Ramos (cell line): ENCODE results near the gene HSP90AB1.

Experiments
- in situ Hi-C: fragments of 300-500 bp; cut with MboI; formaldehyde crosslinking; loops from one replicate; pipeline ENCODE4 v1.14.3; 2022; ENCODE audit warnings: low sequenced_read_pairs; ENCODE audit not compliant: unreplicated experiment

The HSP90AB1 gene

DNA sequence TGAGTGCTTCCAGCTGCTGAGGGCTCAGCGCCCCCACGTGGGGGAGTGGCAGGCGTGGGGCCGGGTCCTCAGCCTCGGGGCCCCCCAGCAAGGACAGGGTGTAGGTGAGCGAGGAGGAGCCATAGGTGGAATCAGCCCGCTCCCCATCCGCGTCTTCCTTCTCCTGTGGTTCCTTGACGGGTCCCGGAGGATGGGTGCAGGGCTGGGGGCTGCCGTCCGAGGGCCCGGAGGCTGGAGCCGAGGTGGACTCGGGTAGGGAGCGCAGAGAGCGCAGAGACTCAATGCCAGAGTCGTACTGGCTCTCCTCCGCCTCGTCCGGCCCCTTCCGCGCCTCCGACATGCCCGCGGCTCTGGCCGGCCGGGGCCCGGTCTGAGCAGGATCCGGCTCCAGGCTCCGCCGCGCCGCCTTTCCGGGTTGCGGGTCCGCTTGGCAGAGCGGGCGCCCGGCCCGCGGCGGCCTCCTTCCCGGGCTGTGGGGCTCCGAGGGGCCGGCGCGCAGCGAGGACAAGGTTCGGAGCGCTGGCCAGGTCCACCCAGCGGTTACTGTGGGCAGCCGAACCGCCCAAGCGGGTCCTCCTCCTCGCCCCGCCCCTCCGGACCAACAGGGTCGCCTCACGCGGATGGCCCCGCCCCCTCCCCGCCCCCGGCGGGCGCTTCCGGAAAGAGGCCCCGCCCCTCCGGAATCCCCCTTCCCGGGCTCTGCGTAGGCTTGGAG, 18.3 kb downstream of the HSP90AB1 start, which contains the start of gene NFKBIE:
Gene NFKBIE (minus strand): TSS at position 545 of the 715 bp plus-strand sequence. CDS start 205 bp downstream, at position 340.
- in situ Hi-C loops, result loop anchor here (5.0 kb wide), 1 partner anchor 72 kb away; no protein-coding TSS in a partner anchor

DNA sequence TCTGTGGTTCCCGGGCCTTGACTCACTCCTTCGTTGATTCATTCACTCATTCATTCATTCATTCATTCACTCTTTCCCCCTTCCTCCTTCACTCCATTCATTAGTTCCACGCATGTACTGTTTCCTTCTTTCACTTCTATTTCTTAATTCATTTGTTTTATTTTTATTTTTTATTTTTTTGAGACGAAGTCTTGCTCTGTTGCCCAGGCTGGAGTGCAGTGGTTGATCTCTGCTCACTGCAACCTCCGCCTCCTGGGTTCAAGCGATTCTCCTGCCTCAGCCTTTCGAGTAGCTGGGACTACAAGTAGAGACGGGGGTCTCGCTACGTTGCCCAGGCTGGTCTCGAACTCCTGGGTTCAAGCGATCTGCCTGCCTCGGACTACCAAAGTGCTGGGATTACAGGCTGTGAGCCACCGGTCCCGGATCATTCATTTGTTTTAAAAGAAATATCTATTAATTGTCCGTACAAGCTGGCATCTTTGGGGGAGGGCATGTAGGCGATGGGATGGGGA, 18.9 kb downstream of the HSP90AB1 start:
- in situ Hi-C loops, result loop anchor here (5.0 kb wide), 1 partner anchor 72 kb away; no protein-coding TSS in a partner anchor

DNA sequence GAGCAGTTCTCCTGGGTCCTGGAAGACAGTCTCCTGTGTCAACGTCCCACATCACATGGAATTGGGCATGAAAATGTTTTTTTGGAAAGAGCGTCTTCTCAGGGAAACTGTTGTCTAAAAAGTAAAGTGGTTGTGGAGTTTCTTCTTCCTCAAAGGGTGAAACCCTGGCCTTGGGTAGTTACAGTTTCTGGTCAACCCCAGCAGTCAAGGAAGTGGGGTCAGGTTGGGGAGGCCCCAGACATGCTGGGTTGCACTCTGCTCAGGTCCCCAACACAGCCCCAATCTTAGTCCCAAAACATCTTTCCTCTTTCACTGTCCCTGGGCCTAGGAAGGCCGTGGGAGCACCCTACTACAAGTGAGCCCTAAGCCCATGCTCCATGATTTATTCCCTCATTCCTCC, 19.4 kb downstream of the HSP90AB1 start:
- in situ Hi-C loops, result loop anchor here (5.0 kb wide), 1 partner anchor 71 kb away; no protein-coding TSS in a partner anchor

DNA sequence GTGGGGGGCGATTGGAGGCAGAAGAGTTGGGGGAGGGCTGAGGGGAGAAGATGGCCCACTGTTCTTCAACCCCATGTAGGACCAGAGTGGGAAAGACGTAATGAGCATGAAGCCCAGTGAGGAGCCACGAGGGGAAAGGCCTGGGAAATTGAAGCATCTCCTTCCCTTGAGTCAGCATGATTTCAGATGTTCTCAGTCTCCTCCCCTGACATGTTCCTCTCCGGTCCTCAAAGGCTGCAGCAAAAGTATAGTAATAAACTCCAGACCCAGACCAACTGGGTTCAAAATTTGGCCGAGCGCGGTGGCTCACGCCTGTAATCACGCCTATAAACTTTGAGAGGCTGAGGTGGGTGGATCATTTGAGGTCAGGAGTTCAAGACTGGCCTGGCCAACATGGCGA, 20.4 kb downstream of the HSP90AB1 start:
- in situ Hi-C loops, result loop anchor here (5.0 kb wide), 1 partner anchor 70 kb away; no protein-coding TSS in a partner anchor

DNA sequence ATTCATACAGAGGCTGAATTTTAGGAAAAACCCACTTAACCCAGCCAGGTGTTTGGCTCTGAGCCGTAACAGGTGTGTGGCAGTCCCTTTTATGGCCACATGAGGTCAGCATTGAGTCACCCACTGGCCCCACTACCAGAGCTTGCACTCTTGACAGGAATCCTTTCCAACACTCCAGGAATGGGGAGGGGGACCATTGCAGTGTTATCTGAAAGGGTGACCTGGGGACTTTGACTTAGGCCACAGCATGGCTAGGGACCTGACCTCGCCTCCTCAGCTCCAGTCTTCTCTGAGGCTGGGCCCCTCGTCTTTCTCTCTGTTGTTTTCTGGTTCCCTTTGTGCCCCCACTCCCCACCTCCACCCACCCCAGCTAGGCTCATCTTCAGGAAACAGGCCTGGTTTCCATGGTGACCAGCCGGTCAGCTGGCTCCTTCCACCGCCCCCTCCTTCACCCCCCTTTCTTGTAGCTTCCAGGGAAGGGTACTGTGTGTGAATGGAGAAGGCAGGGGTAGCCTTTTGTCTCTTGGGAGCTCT, 21.3 kb downstream of the HSP90AB1 start:
- in situ Hi-C loops, result loop anchor here (5.0 kb wide), 1 partner anchor 69 kb away; no protein-coding TSS in a partner anchor

DNA sequence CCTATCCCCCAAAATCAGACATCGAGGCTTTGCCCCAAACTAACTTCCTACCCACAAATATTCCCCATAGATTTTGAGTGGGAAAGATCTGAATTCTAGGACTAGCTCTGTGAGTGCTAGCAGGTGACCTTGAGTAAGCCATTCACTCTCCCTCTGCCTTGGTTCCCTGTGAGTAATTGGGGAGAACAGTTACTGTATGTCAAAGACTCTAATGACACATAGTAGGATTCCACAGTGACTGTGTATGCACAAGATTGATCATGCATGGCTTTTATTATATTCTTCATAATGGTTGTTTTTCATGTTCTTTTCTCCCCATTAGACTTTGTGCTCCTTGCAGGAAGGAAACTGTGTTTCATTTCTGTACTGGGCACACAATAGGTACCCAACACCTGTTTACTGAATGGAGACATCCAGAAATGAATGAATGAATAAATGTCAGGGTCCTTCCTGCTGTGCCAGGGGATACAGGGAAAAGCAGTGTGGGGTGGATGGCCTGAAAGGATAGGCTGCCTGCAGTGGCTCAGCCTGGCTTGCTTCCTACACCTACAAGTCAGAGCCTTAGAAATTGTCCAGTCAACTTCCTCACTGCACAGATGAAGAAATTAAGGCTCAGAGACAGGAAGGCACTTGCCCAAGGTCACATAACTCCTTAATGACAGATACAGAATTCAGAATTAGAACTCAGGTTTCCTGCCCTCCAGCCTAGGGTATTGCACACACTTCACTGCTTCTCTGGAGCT, 22.4 kb downstream of the HSP90AB1 start:
- in situ Hi-C loops, result loop anchor here (5.0 kb wide), 1 partner anchor 68 kb away; no protein-coding TSS in a partner anchor

DNA sequence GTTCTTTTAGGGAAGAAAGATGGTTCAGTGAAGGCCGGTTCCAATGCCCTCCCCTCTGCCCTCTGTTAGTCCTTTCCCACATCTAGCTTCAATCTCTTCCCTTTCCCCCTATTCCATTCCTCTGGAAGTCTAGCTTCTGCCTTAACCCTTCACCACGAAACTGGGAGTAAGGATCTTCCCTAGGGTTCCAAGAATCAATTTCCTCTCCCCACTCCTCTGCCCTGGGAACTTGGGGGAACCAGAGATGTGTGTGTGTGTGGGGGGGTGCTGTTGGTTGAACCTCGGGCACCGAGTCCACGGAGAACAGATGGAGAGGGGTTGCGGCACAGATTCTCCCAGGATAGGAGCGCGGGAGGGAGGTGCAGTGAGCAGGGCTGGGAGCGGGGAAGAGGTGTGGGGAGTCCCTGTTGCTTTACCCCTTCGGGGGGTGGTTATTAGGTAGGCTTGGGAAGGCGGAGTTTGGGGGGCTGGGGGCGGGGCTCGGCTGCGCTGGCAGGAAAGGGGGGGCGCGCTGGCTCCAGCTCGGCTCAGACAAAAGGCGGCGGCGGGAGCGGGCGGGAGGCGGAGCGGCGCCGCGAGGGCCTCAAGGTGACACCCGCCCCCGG, 23.1 kb downstream of the HSP90AB1 start, which contains the start of gene TMEM151B:
Gene TMEM151B (plus strand): TSS at position 530 of the 605 bp plus-strand sequence. CDS start 293 bp downstream, outside the sequence.
- in situ Hi-C loops, result loop anchor here (5.0 kb wide), 1 partner anchor 67 kb away; no protein-coding TSS in a partner anchor

DNA sequence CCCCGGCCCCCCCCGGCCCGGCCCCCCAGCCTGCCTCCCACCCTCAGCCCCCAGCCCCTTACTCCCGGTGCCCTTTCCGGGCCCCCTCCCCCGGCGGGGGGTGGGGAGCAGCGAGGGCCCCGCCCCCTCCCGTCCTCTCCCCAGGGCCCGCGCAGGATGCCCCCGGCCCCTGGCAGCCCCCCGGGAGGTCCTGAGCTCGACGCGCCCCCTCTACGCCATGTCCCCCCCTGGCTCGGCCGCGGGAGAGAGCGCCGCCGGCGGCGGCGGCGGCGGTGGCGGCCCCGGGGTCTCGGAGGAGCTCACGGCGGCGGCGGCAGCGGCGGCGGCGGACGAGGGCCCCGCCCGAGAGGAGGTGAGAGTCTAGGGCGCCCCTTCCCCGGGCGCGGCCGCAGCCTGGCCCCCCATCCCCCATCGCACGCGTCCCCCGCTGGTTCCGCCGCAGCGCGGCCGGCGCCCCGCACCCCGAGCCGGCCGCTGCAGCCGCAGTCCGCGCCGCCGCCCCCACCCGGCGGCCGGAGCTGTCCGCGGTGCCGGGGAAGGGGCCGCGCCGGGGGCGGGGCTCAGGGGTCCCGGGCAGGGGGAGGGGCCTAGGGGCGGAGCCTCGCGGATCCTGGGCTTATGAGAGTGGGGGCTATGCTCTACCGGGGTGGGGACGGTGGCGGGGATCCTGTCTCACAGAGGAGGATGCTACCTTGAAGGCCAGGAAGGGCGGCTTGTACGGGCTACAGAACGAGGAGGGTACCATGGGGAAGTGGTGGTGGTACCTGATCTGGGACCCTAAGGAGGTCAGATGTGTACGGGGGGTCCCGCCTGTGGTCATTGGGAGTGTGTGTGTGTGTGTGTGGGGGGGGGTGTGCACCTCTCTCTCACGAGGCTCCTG, 23.9 kb downstream of the HSP90AB1 start:
- in situ Hi-C loops, result no loop called here

DNA sequence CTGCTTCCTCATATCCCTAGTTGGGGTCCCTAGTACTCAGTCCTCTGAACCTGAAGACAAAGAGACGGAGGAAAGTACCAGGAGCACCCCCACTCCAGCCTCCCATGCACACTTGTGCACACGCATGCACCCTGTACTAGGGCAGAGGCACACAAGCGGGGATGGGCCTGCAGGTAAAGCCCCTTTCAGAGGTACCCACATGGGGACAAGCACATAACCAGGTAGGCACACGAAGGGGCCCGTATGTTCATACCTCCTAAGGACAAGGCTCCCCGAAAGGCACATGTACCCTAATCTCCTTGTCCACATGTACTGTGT, 24.5 kb downstream of the HSP90AB1 start:
- in situ Hi-C loops, result no loop called here

DNA sequence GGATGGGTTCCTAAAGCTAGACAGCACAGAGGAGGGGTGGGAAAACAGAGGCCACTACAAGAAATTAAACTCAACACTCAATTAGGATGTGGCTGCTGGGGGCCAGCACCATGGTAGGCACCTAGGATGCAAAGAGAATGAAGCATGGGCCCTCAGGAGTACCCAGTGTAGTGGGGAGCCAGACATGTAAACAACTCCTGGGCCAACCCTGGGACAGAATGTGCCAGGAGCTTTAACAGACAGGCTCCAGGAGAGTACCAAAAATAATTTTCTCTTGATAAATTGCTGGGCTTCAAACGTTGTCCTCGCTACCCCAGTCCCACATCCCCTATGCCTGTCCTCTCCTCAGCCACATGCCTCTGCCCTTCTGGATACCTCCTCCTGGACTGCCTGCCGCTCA, 25.0 kb downstream of the HSP90AB1 start:
- in situ Hi-C loops, result no loop called here

DNA sequence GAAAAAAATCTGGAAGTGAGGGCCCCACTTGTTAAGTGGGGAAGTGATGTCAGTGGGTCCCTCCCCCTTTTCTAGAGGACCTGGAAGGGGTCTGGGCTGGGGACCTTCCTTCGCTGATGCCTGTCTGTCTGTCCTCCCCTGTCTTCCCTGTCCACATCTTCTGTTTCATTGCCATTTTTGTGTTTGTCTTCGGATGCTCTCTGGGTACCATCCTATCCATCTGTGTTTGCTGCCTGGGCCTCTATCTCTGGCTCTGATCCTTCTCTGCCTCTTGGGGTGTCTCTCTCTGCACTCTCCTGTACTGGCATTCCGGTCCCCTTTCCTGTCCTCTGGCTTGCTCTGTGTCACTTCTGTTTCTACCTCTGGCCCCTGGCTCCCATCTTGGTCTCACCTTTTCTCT, 25.6 kb downstream of the HSP90AB1 start:
- in situ Hi-C loops, result no loop called here

DNA sequence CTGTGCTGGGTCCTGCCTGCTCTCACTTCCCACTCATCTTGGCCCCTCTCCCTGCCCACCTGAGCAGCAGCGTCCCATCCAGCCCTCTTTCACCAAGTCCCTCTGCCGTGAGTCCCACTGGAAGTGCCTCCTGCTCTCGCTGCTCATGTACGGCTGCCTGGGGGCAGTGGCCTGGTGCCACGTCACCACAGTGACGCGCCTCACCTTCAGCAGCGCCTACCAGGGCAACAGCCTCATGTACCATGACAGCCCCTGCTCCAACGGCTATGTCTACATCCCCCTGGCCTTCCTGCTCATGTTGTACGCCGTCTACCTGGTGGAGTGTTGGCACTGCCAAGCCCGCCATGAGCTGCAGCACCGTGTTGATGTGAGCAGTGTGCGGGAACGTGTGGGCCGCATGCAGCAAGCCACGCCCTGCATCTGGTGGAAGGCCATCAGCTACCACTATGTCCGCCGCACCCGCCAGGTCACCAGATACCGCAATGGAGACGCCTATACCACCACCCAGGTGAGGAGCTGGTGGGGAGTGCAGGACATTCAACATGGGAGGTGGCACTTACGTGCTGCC, 26.2 kb downstream of the HSP90AB1 start:
- in situ Hi-C loops, result no loop called here

DNA sequence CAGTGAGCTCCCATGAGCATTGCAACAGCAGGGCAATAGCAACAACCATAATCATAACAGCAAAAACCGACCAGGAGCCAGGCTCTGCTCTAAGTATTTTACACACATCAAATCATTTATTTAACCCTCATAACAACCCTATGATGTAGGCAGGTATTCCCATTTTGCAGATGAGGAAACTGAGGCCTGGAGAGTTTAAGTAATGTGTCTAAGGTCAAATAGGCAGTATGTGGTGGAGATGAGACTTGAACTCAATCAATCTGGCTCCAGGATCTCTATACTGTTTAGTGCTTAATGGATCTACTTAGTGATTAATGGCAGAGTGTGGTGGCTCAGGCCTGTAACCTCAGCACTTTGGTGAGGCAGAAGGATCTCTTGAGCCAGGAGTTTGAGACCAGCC, 26.7 kb downstream of the HSP90AB1 start:
- in situ Hi-C loops, result no loop called here

DNA sequence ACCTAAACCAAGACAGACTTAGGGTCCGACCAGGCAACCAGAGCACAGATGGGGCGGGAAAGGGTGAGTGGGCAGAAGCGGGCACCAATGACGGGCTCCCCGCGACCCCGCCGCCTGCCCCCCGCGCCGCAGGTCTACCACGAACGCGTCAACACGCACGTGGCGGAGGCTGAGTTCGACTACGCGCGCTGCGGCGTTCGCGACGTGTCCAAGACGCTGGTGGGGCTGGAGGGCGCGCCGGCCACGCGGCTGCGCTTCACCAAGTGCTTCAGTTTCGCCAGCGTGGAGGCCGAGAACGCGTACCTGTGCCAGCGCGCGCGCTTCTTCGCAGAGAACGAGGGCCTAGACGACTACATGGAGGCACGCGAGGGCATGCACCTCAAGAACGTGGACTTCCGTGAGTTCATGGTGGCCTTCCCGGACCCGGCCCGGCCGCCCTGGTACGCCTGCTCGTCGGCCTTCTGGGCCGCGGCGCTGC, 28.4 kb downstream of the HSP90AB1 start:
- in situ Hi-C loops, result no loop called here

DNA sequence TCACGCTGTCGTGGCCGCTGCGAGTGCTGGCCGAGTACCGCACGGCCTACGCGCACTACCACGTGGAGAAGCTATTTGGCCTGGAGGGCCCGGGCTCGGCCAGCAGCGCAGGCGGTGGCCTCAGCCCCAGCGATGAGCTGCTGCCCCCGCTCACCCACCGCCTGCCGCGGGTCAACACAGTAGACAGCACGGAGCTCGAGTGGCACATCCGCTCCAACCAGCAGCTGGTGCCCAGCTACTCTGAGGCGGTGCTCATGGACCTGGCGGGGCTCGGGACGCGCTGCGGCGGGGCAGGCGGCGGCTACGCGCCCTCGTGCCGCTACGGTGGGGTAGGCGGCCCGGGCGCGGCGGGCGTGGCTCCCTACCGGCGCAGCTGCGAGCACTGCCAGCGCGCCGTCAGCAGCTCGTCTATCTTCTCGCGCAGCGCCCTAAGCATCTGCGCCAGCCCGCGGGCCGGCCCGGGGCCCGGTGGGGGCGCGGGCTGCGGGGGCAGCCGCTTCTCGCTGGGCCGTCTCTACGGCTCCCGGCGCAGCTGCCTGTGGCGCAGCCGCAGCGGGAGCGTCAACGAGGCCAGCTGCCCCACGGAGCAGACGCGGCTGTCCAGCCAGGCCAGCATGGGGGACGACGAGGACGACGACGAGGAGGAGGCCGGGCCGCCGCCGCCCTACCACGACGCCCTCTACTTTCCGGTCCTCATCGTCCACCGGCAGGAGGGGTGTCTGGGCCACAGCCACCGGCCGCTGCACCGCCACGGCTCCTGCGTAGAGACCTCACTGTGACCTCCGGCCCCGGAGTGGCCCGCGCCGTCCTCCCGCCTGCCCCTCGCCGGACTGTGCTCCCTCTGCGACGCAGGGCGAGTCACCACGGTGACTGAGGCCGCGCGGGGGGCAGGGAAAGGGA, 29.1 kb downstream of the HSP90AB1 start:
- in situ Hi-C loops, result no loop called here

DNA sequence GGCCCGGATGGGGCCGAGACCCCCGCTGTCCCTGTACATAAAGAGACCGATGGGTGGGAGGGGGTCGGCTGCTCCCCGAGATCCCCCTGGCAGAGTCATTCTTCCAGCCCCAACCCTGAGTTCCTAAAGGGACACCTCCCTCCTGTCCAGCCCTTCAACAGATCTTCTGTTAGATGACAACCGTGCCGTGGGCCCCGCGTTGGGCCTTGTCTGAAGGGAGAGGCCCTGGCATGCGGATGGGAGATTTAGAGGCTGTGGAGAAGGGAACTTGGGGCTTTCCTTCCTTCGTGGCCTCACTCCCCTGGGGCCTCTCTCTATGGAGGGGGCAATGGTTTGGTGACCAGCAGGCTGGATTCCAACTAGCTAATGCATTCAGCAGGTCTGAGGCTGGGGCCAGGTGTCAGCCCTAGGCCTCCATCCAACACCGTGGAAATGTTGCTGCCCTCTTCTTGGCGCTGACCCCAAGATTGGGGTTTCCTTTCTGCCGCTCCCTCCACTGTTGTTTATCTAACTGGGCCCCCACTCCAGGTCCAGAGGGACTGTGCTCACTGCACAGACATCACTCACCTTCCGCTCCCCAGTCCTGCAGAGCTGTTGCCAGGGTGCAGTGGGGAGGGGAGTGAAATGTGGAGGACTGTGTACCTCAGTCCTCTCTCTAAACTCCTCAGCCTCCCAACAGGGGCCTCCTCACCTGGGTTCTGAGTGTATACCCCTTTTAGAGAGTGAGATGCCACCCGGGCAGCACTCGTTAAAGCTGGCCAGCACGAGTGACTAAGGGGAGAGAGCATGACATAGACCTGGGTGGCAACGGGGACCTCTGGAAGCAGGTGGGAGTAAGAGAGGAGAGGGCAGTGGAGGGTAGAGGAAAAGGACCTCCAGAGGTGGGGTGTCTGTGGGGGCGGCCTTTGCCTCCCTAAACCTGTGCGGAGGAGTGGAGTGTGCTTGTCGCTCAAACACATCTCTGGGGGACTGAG, 30.1 kb downstream of the HSP90AB1 start:
- in situ Hi-C loops, result no loop called here

DNA sequence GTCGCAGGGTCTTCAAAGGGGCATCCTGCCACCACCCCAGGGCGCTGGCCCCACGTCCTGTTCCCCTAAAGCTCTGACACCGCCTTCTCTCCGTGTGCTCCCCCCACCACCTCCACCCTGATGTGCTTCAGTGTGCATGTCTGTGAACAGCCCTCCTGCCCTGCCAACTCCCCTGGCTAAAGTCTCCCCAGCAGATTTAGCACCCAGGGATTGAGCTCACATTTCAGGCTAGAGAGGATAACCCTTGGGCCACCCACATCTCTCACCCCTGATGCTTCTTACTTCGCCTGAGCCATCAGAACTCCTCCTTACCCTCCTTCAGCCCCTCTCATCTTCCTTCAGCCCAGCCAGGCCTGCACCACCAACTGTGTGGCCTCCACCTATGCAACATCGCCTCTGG, 30.9 kb downstream of the HSP90AB1 start:
- in situ Hi-C loops, result no loop called here
